ENCODE data around the gene MSS51. TPM values are rescaled to one million over a fixed set of nuclear protein-coding genes. Genes with fewer than 3 reads are reported as not detected.
"Not testable (repeated sequence)": the region's sequence is repeated elsewhere in the genome, so short reads cannot be mapped to it uniquely, and the experiment has no call there.

The MSS51 gene
- total RNA-seq, 1 donor from 2014 or later: 2.0 TPM

DNA sequence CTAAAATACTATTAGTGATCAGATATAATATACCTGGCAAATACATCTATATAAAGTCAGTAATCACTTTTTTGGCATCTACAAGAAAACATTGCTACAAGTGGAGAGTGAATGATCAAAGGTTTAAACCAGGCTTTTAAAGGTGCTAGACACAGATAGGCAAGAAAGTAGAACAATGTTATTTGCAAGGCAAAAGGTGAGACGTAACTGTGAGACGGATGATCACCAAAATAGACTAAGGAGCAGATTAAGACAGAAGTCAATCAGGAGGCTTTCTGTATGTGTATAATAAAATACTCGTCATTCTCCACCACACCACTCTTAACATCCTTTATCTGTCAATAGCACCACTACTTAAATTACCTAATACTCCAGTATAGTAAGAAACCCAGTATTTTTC, 27.8 kb downstream of the MSS51 start:
- Mint-ChIP-seq H3K27ac (ENCODE audit: unreplicated experiment) (no peak overlapping the region), H3K36me3 (ENCODE audit: low read depth, unreplicated experiment) (no peaks in the 10 kb centered on the region), H3K27me3 (ENCODE audit: unreplicated experiment) (no peaks in the 10 kb centered on the region), H3K9me3 (ENCODE audit: unreplicated experiment) (no peaks in the 10 kb centered on the region), H3K4me3 (ENCODE audit: unreplicated experiment) (no peak overlapping the region), H3K4me1 (ENCODE audit: unreplicated experiment) (peaks cover 10% of the 10 kb centered on the region)
- TF ChIP-seq, protein P1, sequence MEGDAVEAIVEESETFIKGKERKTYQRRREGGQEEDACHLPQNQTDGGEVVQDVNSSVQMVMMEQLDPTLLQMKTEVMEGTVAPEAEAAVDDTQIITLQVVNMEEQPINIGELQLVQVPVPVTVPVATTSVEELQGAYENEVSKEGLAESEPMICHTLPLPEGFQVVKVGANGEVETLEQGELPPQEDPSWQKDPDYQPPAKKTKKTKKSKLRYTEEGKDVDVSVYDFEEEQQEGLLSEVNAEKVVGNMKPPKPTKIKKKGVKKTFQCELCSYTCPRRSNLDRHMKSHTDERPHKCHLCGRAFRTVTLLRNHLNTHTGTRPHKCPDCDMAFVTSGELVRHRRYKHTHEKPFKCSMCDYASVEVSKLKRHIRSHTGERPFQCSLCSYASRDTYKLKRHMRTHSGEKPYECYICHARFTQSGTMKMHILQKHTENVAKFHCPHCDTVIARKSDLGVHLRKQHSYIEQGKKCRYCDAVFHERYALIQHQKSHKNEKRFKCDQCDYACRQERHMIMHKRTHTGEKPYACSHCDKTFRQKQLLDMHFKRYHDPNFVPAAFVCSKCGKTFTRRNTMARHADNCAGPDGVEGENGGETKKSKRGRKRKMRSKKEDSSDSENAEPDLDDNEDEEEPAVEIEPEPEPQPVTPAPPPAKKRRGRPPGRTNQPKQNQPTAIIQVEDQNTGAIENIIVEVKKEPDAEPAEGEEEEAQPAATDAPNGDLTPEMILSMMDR (IDR thresholded peaks at IDR 0.05; ENCODE audit: unreplicated experiment): no peak
- no peak for DNase-seq (ENCODE audit: low spot score)

DNA sequence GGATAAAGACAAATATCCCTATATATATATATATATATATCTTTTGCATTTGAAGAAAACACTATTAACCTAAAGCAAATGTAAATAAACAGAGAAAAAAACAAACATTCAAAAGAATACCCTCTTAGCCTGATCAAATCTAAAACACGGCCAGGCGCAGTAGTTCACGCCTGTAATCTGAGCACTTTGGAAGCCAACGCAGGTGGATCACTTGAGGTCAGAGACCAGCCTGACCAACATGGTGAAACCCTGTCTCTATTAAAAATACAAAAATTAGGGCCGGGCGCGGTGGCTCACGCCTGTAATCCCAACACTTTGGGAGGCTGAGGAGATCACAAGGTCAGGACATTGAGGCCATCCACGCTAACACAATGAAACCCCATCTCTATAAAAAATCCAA, 28.7 kb downstream of the MSS51 start:
- H3K27me3 Mint-ChIP-seq (ENCODE audit: unreplicated experiment): no peaks in the 10 kb centered on the region
- H3K4me3 Mint-ChIP-seq (ENCODE audit: unreplicated experiment): no peak overlapping the region
- TF ChIP-seq, protein P1 (IDR thresholded peaks at IDR 0.05; ENCODE audit: unreplicated experiment): no peak
- H3K9me3 Mint-ChIP-seq (ENCODE audit: unreplicated experiment): no peaks in the 10 kb centered on the region
- no peaks in the 10 kb centered on the region for H3K36me3 Mint-ChIP-seq (ENCODE audit: low read depth, unreplicated experiment)
- no peak overlapping the region for H3K27ac Mint-ChIP-seq (ENCODE audit: unreplicated experiment)
- DNase-seq (ENCODE audit: low spot score): no peak
- H3K4me1 Mint-ChIP-seq (ENCODE audit: unreplicated experiment): peaks cover 6% of the 10 kb centered on the region

DNA sequence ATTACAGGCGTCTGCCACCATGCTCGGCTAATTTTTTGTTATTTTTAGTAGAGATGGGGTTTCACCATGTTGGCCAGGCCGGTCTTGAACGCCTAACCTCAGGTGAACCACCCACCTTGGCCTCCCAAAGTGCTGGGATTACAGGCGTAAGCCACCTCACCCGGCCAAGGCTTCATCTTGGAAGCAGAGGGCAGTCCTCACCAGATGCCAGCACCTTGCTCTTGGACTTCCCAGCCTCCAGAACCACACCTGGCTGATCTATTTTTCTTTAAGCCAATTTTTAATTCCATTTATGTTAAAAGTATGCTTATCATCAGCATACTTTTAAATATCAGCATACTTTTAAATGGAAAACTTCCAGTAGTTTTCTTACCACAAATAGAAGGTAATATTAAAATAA, 31.7 kb downstream of the MSS51 start:
- Mint-ChIP-seq H3K4me1 (ENCODE audit: unreplicated experiment) (no peaks in the 10 kb centered on the region), H3K4me3 (ENCODE audit: unreplicated experiment) (no peak overlapping the region), H3K9me3 (ENCODE audit: unreplicated experiment) (no peaks in the 10 kb centered on the region), H3K36me3 (ENCODE audit: low read depth, unreplicated experiment) (peaks cover 8% of the 10 kb centered on the region), H3K27me3 (ENCODE audit: unreplicated experiment) (no peaks in the 10 kb centered on the region), H3K27ac (ENCODE audit: unreplicated experiment) (no peak overlapping the region)
- DNase-seq (ENCODE audit: low spot score): no peak
- TF ChIP-seq, protein P1 (IDR thresholded peaks at IDR 0.05; ENCODE audit: unreplicated experiment): no peak

DNA sequence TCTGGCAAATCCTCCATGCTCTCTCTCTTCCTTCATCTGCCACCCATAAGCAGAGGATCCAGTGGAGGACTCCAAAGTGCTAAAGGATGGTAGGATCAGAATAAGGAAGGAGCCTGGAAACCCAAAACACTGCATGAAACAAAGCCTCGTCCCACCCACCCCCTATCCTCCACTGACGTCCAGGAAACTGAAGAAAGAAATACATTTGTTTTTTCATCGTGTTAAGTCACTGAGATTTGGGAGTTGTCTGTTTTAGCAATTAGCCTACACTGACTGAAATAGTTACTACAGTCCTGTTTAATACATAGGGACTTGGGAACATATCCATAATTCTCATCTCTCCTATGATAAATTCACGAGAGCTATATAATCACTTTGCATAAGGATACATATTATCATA, 34.3 kb downstream of the MSS51 start:
- H3K9me3 Mint-ChIP-seq (ENCODE audit: unreplicated experiment): no peaks in the 10 kb centered on the region
- TF ChIP-seq, protein P1 (IDR thresholded peaks at IDR 0.05; ENCODE audit: unreplicated experiment): no peak
- H3K4me1 Mint-ChIP-seq (ENCODE audit: unreplicated experiment): no peaks in the 10 kb centered on the region
- H3K36me3 Mint-ChIP-seq (ENCODE audit: low read depth, unreplicated experiment): peaks cover 18% of the 10 kb centered on the region
- H3K27ac Mint-ChIP-seq (ENCODE audit: unreplicated experiment): no peak overlapping the region
- no peaks in the 10 kb centered on the region for H3K27me3 Mint-ChIP-seq (ENCODE audit: unreplicated experiment)
- DNase-seq (ENCODE audit: low spot score): no peak
- no peak overlapping the region for H3K4me3 Mint-ChIP-seq (ENCODE audit: unreplicated experiment)

DNA sequence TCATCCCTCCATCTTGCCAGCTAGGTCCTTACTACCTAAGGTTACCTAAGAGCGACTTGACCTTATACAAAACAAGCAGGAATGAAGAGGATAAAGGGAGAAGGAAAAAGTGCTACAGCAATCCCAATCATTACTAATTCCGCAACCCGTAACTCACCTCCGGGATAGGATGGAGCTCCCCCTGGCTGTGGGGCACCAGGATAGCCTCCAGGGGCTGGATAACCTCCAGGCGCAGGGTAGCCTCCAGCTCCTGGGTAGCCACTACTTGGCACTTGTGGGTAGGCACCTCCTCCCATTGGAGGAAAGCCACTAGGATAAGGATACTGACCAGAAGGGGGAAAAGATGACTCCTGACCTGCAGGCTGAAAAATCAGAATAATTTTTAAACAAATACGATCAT, 35.3 kb downstream of the MSS51 start:
- no peak for DNase-seq (ENCODE audit: low spot score)
- peaks cover 23% of the 10 kb centered on the region for H3K36me3 Mint-ChIP-seq (ENCODE audit: low read depth, unreplicated experiment)

DNA sequence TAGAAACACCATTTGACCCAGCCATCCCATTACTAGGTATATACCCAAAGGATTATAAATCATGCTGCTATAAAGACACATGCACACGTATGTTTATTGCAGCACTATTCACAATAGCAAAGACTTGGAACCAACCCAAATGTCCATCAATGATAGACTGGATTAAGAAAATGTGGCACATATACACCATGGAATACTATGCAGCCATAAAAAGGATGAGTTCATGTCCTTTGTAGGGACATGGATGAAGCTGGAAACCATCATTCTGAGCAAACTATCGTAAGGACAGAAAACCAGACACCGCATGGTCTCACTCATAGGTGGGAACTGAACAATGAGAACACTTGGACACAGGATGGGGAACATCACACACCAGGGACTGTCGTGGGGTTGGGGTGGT, 39.0 kb downstream of the MSS51 start:
- H3K4me3 Mint-ChIP-seq (ENCODE audit: unreplicated experiment); DNase-seq (ENCODE audit: low spot score); H3K9me3 Mint-ChIP-seq (ENCODE audit: unreplicated experiment); H3K4me1 Mint-ChIP-seq (ENCODE audit: unreplicated experiment); H3K27me3 Mint-ChIP-seq (ENCODE audit: unreplicated experiment); H3K27ac Mint-ChIP-seq (ENCODE audit: unreplicated experiment): not testable (repeated sequence)
- H3K36me3 Mint-ChIP-seq (ENCODE audit: low read depth, unreplicated experiment): peaks cover 30% of the 10 kb centered on the region

More for the DNA sequence above, 35.3 kb downstream of the MSS51 start:
- Mint-ChIP-seq H3K4me3 (ENCODE audit: unreplicated experiment) (no peak overlapping the region), H3K9me3 (ENCODE audit: unreplicated experiment) (no peaks in the 10 kb centered on the region), H3K27me3 (ENCODE audit: unreplicated experiment) (no peaks in the 10 kb centered on the region), H3K4me1 (ENCODE audit: unreplicated experiment) (peaks cover under 1% of the 10 kb centered on the region), H3K27ac (ENCODE audit: unreplicated experiment) (no peak overlapping the region)
- TF ChIP-seq, protein P1 (IDR thresholded peaks at IDR 0.05; ENCODE audit: unreplicated experiment): peak; percentile 11

All from endothelial cell (in vitro differentiated cells).